Thoracic aorta (tissue), 2 donors: ENCODE results near the gene EYA3. TPM values are rescaled to one million over a fixed set of nuclear protein-coding genes. Genes with fewer than 3 reads are reported as not detected.

Experiments used
- ATAC-seq: fragments of 150-250 bp; one replicate; pipeline ENCODE4 v1.8.0; 2017; ENCODE audit warnings: low read depth; ENCODE audit not compliant: insufficient number of reproducible peaks, low FRiP score
- DNase-seq: peaks from one replicate; pipeline ENCODE4 v3.0.0-alpha.2; 2020; ENCODE audit warnings: low spot score
- H3K27ac ChIP-seq, 2 donors: fragments of 200-600 bp; sonication (generic); 1 replicate in 1 of 2; 2 replicates in 1 of 2; pipeline ENCODE4 v1.5.1; 2016; ENCODE audit warnings: mild to moderate bottlenecking in 2 of 2, moderate library complexity in 2 of 2
- H3K27me3 ChIP-seq: fragments of 200-600 bp; sonication (generic); replicated peaks from 2 replicates; pipeline ENCODE4 v1.6.0; 2016; ENCODE audit warnings: mild to moderate bottlenecking; ENCODE audit not compliant: insufficient read depth
- H3K36me3 ChIP-seq: fragments of 200-600 bp; sonication (generic); one replicate; pipeline ENCODE4 v1.5.1; 2016
- H3K4me1 ChIP-seq, 2 donors: fragments of 200-600 bp; sonication (generic); 1 replicate in 1 of 2; 2 replicates in 1 of 2; pipeline versions ENCODE4 v1.5.1 to v1.6.0; 2016; ENCODE audit warnings: low read depth in 2 of 2, mild to moderate bottlenecking in 1 of 2; ENCODE audit not compliant: control insufficient read depth in 1 of 2
- H3K4me3 ChIP-seq: fragments of 200-600 bp; sonication (generic); 2 replicates; pipeline ENCODE4 v1.5.1; 2016; ENCODE audit warnings: mild to moderate bottlenecking
- H3K9me3 ChIP-seq: fragments of 200-600 bp; sonication (generic); 2 replicates; pipeline ENCODE4 v1.5.1; 2016
- total RNA-seq, 2 donors: library from RNA; depleted of rRNA; stranded (reverse); fragments of >200 nt; gene quantifications; one replicate each; pipeline versions ENCODE4 v1.1.0 to v1.2.3, GENCODE V29; 2016
- TF ChIP-seq, protein P1 (sequence below): fragments of 200-600 bp; sonication (generic); IDR thresholded peaks from one replicate; pipeline ENCODE4 v1.5.1; 2019; ENCODE audit warnings: antibody characterized with exemption

The EYA3 gene
- total RNA-seq, 2 donors from 2014 or later = 11.0 to 18.7 TPM

DNA sequence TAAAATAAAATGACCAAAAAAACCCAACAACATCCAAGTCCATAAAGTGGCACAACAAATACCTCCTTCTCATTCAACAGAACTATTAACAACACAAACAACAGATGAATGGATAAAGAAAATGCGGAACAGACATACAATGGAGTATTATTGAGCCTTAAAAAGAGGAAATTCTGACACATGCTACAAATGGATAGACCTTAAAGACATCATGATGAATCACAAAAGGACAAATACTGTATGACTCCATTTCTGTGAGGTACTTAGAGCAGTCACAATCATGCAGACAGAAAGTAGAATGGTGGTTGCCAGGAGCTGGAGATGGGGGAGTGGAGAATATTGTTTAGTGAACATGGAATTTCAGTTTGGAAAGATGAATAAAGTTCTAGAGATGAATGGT, 42.6 kb downstream of the EYA3 start:
- DNase-seq = no peak
- H3K27ac ChIP-seq = no peak overlapping the region
- peaks cover 11% of the 10 kb centered on the region for H3K36me3 ChIP-seq
- no peak overlapping the region for H3K4me3 ChIP-seq
- TF ChIP-seq, protein P1, sequence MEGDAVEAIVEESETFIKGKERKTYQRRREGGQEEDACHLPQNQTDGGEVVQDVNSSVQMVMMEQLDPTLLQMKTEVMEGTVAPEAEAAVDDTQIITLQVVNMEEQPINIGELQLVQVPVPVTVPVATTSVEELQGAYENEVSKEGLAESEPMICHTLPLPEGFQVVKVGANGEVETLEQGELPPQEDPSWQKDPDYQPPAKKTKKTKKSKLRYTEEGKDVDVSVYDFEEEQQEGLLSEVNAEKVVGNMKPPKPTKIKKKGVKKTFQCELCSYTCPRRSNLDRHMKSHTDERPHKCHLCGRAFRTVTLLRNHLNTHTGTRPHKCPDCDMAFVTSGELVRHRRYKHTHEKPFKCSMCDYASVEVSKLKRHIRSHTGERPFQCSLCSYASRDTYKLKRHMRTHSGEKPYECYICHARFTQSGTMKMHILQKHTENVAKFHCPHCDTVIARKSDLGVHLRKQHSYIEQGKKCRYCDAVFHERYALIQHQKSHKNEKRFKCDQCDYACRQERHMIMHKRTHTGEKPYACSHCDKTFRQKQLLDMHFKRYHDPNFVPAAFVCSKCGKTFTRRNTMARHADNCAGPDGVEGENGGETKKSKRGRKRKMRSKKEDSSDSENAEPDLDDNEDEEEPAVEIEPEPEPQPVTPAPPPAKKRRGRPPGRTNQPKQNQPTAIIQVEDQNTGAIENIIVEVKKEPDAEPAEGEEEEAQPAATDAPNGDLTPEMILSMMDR = no peak
- no peaks in the 10 kb centered on the region for H3K27me3 ChIP-seq
- no peak for ATAC-seq
- H3K4me1 ChIP-seq = no peaks in the 10 kb centered on the region
- no peaks in the 10 kb centered on the region for H3K9me3 ChIP-seq

DNA sequence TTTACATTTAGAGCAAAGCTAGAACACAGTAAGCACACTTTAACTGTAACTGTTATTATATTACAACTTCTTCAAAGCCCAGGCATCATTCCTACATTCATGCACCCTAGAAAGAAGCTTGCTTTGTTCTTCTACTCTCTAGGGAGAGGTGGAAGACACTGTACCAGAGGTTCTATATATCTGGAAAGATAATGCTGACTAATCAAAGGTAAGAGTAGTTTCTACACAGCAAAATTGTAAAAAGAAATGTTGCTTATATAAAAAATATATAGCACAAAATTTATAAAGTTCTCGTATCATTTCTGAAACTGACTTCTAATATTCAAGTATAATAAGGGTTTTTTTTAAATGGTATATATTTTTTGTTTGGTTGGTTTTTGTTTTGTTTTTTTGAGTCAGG, 44.0 kb downstream of the EYA3 start:
- DNase-seq (no peak), ATAC-seq (no peak)
- peaks cover 11% of the 10 kb centered on the region for H3K36me3 ChIP-seq
- no peak overlapping the region for H3K27ac ChIP-seq
- no peaks in the 10 kb centered on the region for H3K4me1 ChIP-seq
- no peaks in the 10 kb centered on the region for H3K9me3 ChIP-seq
- TF ChIP-seq, protein P1 = no peak
- H3K4me3 ChIP-seq = no peak overlapping the region
- H3K27me3 ChIP-seq = no peaks in the 10 kb centered on the region

DNA sequence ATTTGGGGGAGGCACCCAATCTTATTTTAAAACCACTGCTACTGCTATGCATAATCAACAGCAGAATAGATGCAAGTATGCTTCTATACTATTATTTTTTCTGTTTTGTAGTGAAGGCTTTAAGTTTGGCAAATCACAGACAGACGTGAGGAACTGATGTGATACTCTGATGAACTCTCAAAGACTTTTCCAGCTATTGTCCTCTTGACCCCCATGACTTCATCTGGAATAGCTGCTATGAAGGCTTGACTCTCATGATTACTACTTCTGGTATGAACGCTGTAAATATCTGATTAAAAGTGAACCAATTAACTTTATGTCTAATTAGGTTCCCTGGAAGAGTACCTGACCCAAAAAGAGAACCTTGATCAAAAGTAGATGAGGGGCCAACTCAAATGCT, 49.1 kb downstream of the EYA3 start:
- no peaks in the 10 kb centered on the region for H3K27me3 ChIP-seq
- H3K9me3 ChIP-seq = no peaks in the 10 kb centered on the region
- peaks cover 10 to 12% of the 10 kb centered on the region in 2 donors for H3K4me1 ChIP-seq
- H3K27ac ChIP-seq = peak overlapping the region in 1 of 2 donors; percentile 15
- ATAC-seq = no peak
- DNase-seq = no peak
- TF ChIP-seq, protein P1 = no peak
- H3K4me3 ChIP-seq = no peak overlapping the region
- peaks cover 3% of the 10 kb centered on the region for H3K36me3 ChIP-seq

DNA sequence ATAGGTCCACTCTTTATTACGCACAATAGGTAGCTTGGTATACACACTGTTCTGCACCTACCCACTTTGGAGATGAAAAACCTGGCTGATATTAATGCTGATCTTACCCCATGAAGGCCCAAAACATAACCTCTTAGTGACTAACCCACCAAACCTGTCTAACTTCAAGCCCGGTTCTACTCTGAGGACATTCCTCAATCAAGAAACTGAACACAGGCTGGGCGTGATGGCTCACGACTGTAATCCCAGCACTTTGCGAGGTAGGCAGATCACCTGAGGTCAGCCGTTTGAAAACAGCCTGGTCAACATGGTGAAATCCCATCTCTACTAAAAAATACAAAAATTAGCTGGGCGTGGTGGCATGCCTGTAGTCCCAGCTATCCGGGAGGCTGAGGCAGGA, 50.5 kb downstream of the EYA3 start:
- TF ChIP-seq, protein P1 = no peak
- Histone ChIP-seq H3K27ac (peak overlapping the region in 1 of 2 donors; percentile 71), H3K27me3 (no peaks in the 10 kb centered on the region), H3K36me3 (peaks cover 3% of the 10 kb centered on the region), H3K4me3 (no peak overlapping the region), H3K9me3 (no peaks in the 10 kb centered on the region), H3K4me1 (peaks cover 12 to 14% of the 10 kb centered on the region in 2 donors)
- ATAC-seq = no peak
- DNase-seq = no peak

DNA sequence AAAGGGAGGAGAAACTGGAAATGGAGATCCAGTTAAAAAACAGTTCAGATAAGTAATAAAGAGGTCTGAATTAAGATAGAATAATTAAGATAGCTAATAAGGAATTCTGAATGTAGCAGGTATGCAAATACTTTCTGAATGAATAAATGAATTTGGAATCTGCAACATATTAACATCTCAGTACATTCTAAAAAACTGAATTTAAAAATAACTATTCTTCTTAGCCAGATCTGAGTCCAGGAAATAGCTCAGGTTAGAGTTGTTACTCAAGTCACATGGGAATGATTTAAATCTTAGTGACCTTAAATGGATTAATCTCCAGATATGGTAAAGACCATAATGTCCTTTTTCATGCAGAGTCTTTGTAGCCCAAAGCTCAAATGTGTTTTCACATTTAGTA, 51.2 kb downstream of the EYA3 start:
- Histone ChIP-seq H3K4me3 (no peak overlapping the region), H3K9me3 (no peaks in the 10 kb centered on the region), H3K4me1 (peaks cover 12 to 14% of the 10 kb centered on the region in 2 donors), H3K27me3 (no peaks in the 10 kb centered on the region), H3K36me3 (peaks cover 3% of the 10 kb centered on the region), H3K27ac (peak overlapping the region; percentile 46 to 71)
- TF ChIP-seq, protein P1 = no peak
- ATAC-seq (no peak), DNase-seq (no peak)
